GM18498 (cell line): ENCODE measurements around the gene PHACTR3.

Source experiments
- ATAC-seq: cut with Tn5 transposase; IDR thresholded peaks from one replicate; pipeline ENCODE4 v1.9.1; 2021; ENCODE audit warnings: mild to moderate bottlenecking, moderate library complexity; ENCODE audit not compliant: unreplicated experiment

The PHACTR3 gene

GRCh38 chr20:59746155-59746554 lies 141.8 kb downstream of the PHACTR3 start:
- no peak for ATAC-seq

- no peak for ATAC-seq
Measured at GRCh38 chr20:59747671-59748515, 143.6 kb downstream of the PHACTR3 start.

GRCh38 chr20:59748619-59749191 lies 144.4 kb downstream of the PHACTR3 start:
- ATAC-seq = no peak

- no peak for ATAC-seq
Measured at GRCh38 chr20:59749301-59749700, 145.0 kb downstream of the PHACTR3 start.

- no peak for ATAC-seq
Measured at GRCh38 chr20:59750209-59750840, 146.0 kb downstream of the PHACTR3 start.

GRCh38 chr20:59751075-59751711 lies 146.9 kb downstream of the PHACTR3 start:
- ATAC-seq = peak; percentile 63

- peak; percentile 78 for ATAC-seq
Measured at GRCh38 chr20:59752101-59752586, 147.8 kb downstream of the PHACTR3 start.

GRCh38 chr20:59752704-59753460 lies 148.5 kb downstream of the PHACTR3 start:
- peak; percentile 50 for ATAC-seq

GRCh38 chr20:59753836-59754235 lies 149.5 kb downstream of the PHACTR3 start:
- ATAC-seq = no peak

- ATAC-seq = no peak
Measured at GRCh38 chr20:59754551-59754950, 150.2 kb downstream of the PHACTR3 start.

- ATAC-seq = no peak
Measured at GRCh38 chr20:59756241-59756640, 151.9 kb downstream of the PHACTR3 start.

- ATAC-seq = no peak
Measured at GRCh38 chr20:59764037-59764436, 159.7 kb downstream of the PHACTR3 start.

- no peak for ATAC-seq
Measured at GRCh38 chr20:59765599-59766177, 161.3 kb downstream of the PHACTR3 start.

- no peak for ATAC-seq
Measured at GRCh38 chr20:59767656-59768055, 163.3 kb downstream of the PHACTR3 start.

- no peak for ATAC-seq
Measured at GRCh38 chr20:59770270-59770669, 165.9 kb downstream of the PHACTR3 start.

- ATAC-seq = no peak
Measured at GRCh38 chr20:59770851-59771250, 166.5 kb downstream of the PHACTR3 start.

- no peak for ATAC-seq
Measured at GRCh38 chr20:59771506-59772372, 167.4 kb downstream of the PHACTR3 start.

- ATAC-seq = no peak
Measured at GRCh38 chr20:59772373-59772705, 168.0 kb downstream of the PHACTR3 start.
